KMS-11 (cell line): ENCODE measurements around the gene DCAF11.
A peak's percentile ranks its signal among the peaks of the same experiment; 100 is the strongest.

Experiments used
- H2AFZ ChIP-seq: fragments of 200-600 bp; sonication (generic); 2 replicates; pipeline ENCODE4 v1.6.1; 2016; ENCODE audit warnings: antibody characterized with exemption, mixed run types, low read depth
- H3K27ac ChIP-seq: fragments of 200-600 bp; sonication (generic); 2 replicates; pipeline ENCODE4 v1.6.1; 2016; ENCODE audit warnings: mild to moderate bottlenecking, mixed run types
- H3K27me3 ChIP-seq: fragments of 200-600 bp; sonication (generic); 2 replicates; pipeline ENCODE4 v1.6.1; 2017; ENCODE audit warnings: mild to moderate bottlenecking, low read depth, mixed run types, moderate library complexity; ENCODE audit not compliant: insufficient read depth
- H3K36me3 ChIP-seq: fragments of 200-600 bp; sonication (generic); 2 replicates; pipeline ENCODE4 v1.6.1; 2017; ENCODE audit warnings: mild to moderate bottlenecking, mixed run types; ENCODE audit not compliant: insufficient read depth
- H3K4me1 ChIP-seq: fragments of 200-600 bp; sonication (generic); 2 replicates; pipeline ENCODE4 v1.6.1; 2016; ENCODE audit warnings: mild to moderate bottlenecking, low read depth, mixed run types; ENCODE audit not compliant: poor library complexity, severe bottlenecking
- H3K4me2 ChIP-seq: fragments of 200-600 bp; sonication (generic); 2 replicates; pipeline ENCODE4 v1.7.0; 2016; ENCODE audit warnings: mild to moderate bottlenecking, mixed run types
- H3K4me3 ChIP-seq: fragments of 200-600 bp; sonication (generic); IDR thresholded peaks from 2 replicates; pipeline ENCODE4 v1.6.1; 2017; ENCODE audit warnings: low read depth, low read length, mixed read lengths; ENCODE audit not compliant: insufficient read depth
- H3K79me2 ChIP-seq: fragments of 200-600 bp; sonication (generic); 2 replicates; pipeline ENCODE4 v1.6.1; 2016; ENCODE audit warnings: low read depth, mixed run types; ENCODE audit not compliant: insufficient read depth
- H3K9ac ChIP-seq: fragments of 200-600 bp; sonication (generic); 2 replicates; pipeline ENCODE4 v1.6.1; 2016; ENCODE audit warnings: mild to moderate bottlenecking, mixed run types
- H4K20me1 ChIP-seq: fragments of 200-600 bp; sonication (generic); 2 replicates; pipeline ENCODE4 v1.6.1; 2016; ENCODE audit warnings: mild to moderate bottlenecking, mixed run types; ENCODE audit not compliant: insufficient read depth
- TF ChIP-seq, protein P1 (sequence below): fragments of 200-600 bp; sonication (generic); conservative IDR thresholded peaks from 2 replicates; pipeline ENCODE4 v1.6.1; 2017; ENCODE audit warnings: low read depth, mild to moderate bottlenecking, antibody characterized with exemption, low read length, moderate library complexity, mixed read lengths

The DCAF11 gene

DNA sequence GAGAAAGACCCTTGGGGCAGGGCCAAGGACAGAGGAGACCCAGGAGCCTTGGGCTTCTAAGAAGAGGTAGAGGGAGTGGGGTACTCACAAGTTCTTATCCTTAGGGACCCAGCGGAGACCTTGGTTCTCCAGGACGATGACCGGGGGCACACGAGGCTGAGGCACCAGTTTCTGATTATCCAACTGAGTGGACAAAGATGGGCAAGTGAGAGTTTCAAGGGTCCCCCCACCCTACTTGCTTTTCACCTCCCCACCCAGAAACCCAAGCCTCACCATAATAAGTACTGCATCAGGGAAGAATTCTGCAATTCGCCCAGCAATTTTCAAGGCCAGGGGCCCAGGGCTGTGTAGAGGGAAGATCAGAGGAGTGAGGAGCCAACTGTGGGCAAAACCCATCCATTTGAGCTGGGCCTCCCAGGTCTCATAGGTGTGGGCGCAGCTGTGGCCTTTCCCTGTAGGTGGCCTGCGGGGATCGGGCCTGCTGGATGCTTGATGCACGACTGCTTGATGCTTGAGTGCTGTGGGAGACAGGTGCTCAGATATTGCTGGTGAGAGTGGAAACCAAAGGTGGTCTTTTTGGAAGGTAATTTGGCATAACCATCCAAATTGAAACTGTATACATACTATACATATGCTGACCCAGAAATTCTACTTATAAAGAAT, 24.8 kb downstream of the DCAF11 start:
- Histone ChIP-seq H4K20me1 (no peaks in the 10 kb centered on the region), H3K4me3 (no peak overlapping the region), H3K27me3 (no peaks in the 10 kb centered on the region), H3K9ac (no peak overlapping the region), H3K27ac (no peak overlapping the region), H3K36me3 (no peaks in the 10 kb centered on the region), H3K4me2 (no peak overlapping the region; the same call in 1 of the 2 replicates), H3K79me2 (peaks cover 7% of the 10 kb centered on the region; the same call in 1 of the 2 replicates), H3K4me1 (peaks cover 22% of the 10 kb centered on the region), H2AFZ (no peak overlapping the region)
- TF ChIP-seq, protein P1, sequence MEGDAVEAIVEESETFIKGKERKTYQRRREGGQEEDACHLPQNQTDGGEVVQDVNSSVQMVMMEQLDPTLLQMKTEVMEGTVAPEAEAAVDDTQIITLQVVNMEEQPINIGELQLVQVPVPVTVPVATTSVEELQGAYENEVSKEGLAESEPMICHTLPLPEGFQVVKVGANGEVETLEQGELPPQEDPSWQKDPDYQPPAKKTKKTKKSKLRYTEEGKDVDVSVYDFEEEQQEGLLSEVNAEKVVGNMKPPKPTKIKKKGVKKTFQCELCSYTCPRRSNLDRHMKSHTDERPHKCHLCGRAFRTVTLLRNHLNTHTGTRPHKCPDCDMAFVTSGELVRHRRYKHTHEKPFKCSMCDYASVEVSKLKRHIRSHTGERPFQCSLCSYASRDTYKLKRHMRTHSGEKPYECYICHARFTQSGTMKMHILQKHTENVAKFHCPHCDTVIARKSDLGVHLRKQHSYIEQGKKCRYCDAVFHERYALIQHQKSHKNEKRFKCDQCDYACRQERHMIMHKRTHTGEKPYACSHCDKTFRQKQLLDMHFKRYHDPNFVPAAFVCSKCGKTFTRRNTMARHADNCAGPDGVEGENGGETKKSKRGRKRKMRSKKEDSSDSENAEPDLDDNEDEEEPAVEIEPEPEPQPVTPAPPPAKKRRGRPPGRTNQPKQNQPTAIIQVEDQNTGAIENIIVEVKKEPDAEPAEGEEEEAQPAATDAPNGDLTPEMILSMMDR: no peak

DNA sequence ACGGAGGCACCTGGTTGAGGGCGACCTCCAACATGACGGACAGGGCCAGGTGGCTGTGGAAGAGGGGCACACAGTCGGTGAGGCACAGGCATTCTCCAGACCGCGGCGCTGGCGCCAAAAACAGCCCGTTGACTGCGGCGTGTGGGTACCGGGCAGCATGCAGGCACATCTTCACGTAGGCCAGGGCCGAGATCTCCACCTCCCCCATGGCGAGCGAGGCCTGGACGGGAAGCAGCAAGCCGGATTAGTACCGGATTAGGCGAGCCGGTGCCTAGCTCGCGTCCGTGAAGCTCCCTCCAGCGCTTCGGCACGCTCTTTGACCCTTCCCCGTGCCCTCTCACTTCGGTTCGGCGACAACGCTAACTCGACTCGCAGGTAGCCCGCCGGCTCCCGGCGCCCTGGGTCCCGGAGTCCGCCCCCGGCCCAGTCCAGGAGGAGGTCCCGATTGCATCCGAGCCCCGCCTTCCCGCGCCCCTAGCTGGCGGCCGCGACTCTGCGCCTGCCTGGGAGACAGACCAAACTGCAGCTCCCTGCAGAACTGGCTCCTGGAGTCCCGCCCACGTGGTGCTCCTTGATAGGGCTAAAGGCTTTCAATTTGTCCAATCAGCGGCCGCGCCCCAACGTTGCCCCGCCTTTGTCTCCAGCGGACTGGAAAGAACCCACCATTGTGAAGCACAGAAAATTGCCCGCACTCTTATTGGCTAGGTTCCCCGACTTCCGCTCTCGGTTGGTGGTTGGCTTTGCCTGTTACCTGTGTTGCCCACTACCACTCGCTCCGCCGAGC, 26.7 kb downstream of the DCAF11 start, which contains the start of gene EMC9:
EMC9 (minus strand) TSS at position 495 of the 784 bp plus-strand sequence; CDS start at position 208, 287 bp downstream.
- H3K4me3 ChIP-seq: no peak within 1 kb of the TSS
- peak within 1 kb of the TSS; percentile 44; the same call in 1 of the 2 replicates for H2AFZ ChIP-seq
- H3K27me3 ChIP-seq: no peaks in the 10 kb centered on the region
- H3K27ac ChIP-seq: peak within 1 kb of the TSS; percentile 66
- H3K36me3 ChIP-seq: no peaks in the 10 kb centered on the region
- H3K4me2 ChIP-seq: peak within 1 kb of the TSS; percentile 36; the same call in 1 of the 2 replicates
- H3K9ac ChIP-seq: peak within 1 kb of the TSS; percentile 55; the same call in 1 of the 2 replicates
- peaks cover 21% of the 10 kb centered on the region; the same call in 1 of the 2 replicates for H3K79me2 ChIP-seq
- peaks cover 28% of the 10 kb centered on the region for H3K4me1 ChIP-seq
- TF ChIP-seq, protein P1: no peak
- no peaks in the 10 kb centered on the region for H4K20me1 ChIP-seq

GRCh38 chr14:24143511-24143910, 28.9 kb downstream of the DCAF11 start:
- Histone ChIP-seq H3K36me3 (no peaks in the 10 kb centered on the region), H2AFZ (no peak overlapping the region), H3K4me2 (no peak overlapping the region), H3K4me3 (no peak overlapping the region), H3K4me1 (peaks cover 23% of the 10 kb centered on the region), H3K79me2 (peaks cover 26% of the 10 kb centered on the region; the same call in 1 of the 2 replicates), H3K9ac (no peak overlapping the region), H4K20me1 (no peaks in the 10 kb centered on the region), H3K27ac (no peak overlapping the region), H3K27me3 (no peaks in the 10 kb centered on the region)
- TF ChIP-seq, protein P1: no peak

- Histone ChIP-seq H3K4me3 (no peak overlapping the region), H3K27me3 (no peaks in the 10 kb centered on the region), H3K9ac (no peak overlapping the region), H3K36me3 (no peaks in the 10 kb centered on the region), H4K20me1 (no peaks in the 10 kb centered on the region), H2AFZ (no peak overlapping the region), H3K27ac (no peak overlapping the region), H3K79me2 (peaks cover 22% of the 10 kb centered on the region; the same call in 1 of the 2 replicates), H3K4me1 (peaks cover 18% of the 10 kb centered on the region), H3K4me2 (no peak overlapping the region)
- TF ChIP-seq, protein P1: no peak
Observed at GRCh38 chr14:24144451-24144850, 29.9 kb downstream of the DCAF11 start.
